CD4-positive, CD25-positive, alpha-beta regulatory T cell (primary cell): ENCODE measurements around the gene DLG5. TPM values are rescaled to one million over a fixed set of nuclear protein-coding genes. Genes with fewer than 3 reads are reported as not detected.

Experiments
- ATAC-seq, 2 donors: fragments of 150-1000 bp; cut with Tn5 transposase; one replicate each; pipeline ENCODE4 v1.10.0; 2021; ENCODE audit warnings: low read depth in 2 of 2, moderate number of reproducible peaks in 2 of 2, moderate library complexity in 1 of 2
- DNase-seq, 3 donors: peaks; one replicate each; pipeline versions ENCODE4 v3.0.0 to v3.0.0-alpha.2; 2012 to 2022; ENCODE audit warnings: mixed read lengths in 1 of 3
- H3K27ac ChIP-seq: one replicate; pipeline ENCODE4 v1.7.0; 2013; ENCODE audit warnings: mild to moderate bottlenecking, low read length; ENCODE audit not compliant: insufficient read depth, poor library complexity, severe bottlenecking
- H3K27me3 ChIP-seq: one replicate; pipeline ENCODE4 v1.7.0; 2013; ENCODE audit warnings: low read length; ENCODE audit not compliant: control insufficient read depth, insufficient read depth
- H3K36me3 ChIP-seq: one replicate; pipeline ENCODE4 v1.7.0; 2013; ENCODE audit warnings: mild to moderate bottlenecking, low read length, moderate library complexity; ENCODE audit not compliant: control insufficient read depth, insufficient read depth
- H3K4me1 ChIP-seq: 2 replicates; pipeline ENCODE4 v1.7.0; 2013; ENCODE audit warnings: mild to moderate bottlenecking, low read length; ENCODE audit not compliant: insufficient read depth, control insufficient read depth, poor library complexity, severe bottlenecking
- H3K4me3 ChIP-seq: one replicate; pipeline ENCODE4 v1.7.0; 2013; ENCODE audit warnings: low read depth, mild to moderate bottlenecking, low read length, moderate library complexity
- H3K9me3 ChIP-seq, 2 experiments: 1 replicate in 1 of 2; 2 replicates in 1 of 2; pipeline ENCODE4 v1.7.0; 2013; ENCODE audit warnings: low read length in 2 of 2, mild to moderate bottlenecking in 1 of 2, moderate library complexity in 1 of 2; ENCODE audit not compliant: control insufficient read depth in 2 of 2
- H3K27ac Mint-ChIP-seq, 3 donors: one replicate each; pipeline ENCODE4 v1.8.0; 2020 to 2022; ENCODE audit warnings: mild to moderate bottlenecking in 3 of 3, mixed read lengths in 3 of 3, moderate library complexity in 2 of 3
- H3K27me3 Mint-ChIP-seq: one replicate; pipeline ENCODE4 v1.8.0; 2022; ENCODE audit warnings: mild to moderate bottlenecking, mixed read lengths
- H3K36me3 Mint-ChIP-seq: one replicate; pipeline ENCODE4 v1.8.0; 2020; ENCODE audit warnings: mixed read lengths
- H3K4me1 Mint-ChIP-seq, 4 donors: one replicate each; pipeline ENCODE4 v1.8.0; 2020 to 2022; ENCODE audit warnings: mixed read lengths in 4 of 4, mild to moderate bottlenecking in 1 of 4
- H3K4me3 Mint-ChIP-seq, 4 donors: one replicate each; pipeline ENCODE4 v1.8.0; 2020 to 2022; ENCODE audit warnings: mild to moderate bottlenecking in 4 of 4, mixed read lengths in 4 of 4, moderate library complexity in 3 of 4
- H3K9me3 Mint-ChIP-seq, 7 donors: one replicate each; pipeline ENCODE4 v1.8.0; 2020 to 2022; ENCODE audit warnings: mixed read lengths in 7 of 7, mild to moderate bottlenecking in 3 of 7, moderate library complexity in 2 of 7
- polyA plus RNA-seq, 4 donors: library from polyadenylated mRNA; unstranded; fragments of 300-500 nt; fragmentation: Illumina TruSeq; gene quantifications; one replicate each; pipeline ENCODE4 v1.2.3, GENCODE V29; 2021
- total RNA-seq: library from RNA; stranded (reverse); gene quantifications from one replicate; pipeline ENCODE4 v1.2.3, GENCODE V29; 2022

Gene DLG5
- total and polyA plus RNA-seq, 5 donors from 2014 or later = 0.06 to 3.7 (median 0.14) TPM; not detected in 1

DNA sequence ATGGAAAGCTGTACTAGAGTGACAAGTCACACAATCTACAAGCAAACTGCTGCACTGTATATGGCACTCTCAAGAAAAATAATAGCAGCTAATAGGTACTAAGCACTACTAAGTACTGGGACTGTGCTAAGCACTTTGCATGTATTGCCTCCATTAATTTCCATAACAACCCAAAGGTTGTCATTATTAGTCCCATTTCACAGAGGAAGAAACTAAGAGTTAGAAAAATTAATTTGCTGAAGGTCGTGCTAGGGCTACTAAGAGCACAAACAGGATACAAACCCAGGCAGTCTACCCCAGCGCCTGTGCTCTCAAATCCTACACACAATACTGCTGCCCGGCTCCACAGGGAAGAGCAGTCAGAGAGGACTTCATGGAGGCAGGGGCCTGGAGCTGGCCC, 51.7 kb downstream of the DLG5 start:
- Histone ChIP-seq H3K36me3 (no peaks in the 10 kb centered on the region), H3K9me3 (no peaks in the 10 kb centered on the region), H3K4me1 (peaks cover 11% of the 10 kb centered on the region), H3K27ac (no peak overlapping the region), H3K27me3 (no peaks in the 10 kb centered on the region), H3K4me3 (no peak overlapping the region)
- no peaks in the 10 kb centered on the region for H3K36me3 Mint-ChIP-seq
- peak overlapping the region in 1 of 3 donors; percentile 48 for H3K27ac Mint-ChIP-seq
- H3K4me3 Mint-ChIP-seq = no peak overlapping the region
- no peak for DNase-seq
- no peaks in the 10 kb centered on the region for H3K9me3 Mint-ChIP-seq
- no peak for ATAC-seq
- H3K4me1 Mint-ChIP-seq = peaks cover 4 to 22% (median 14%) of the 10 kb centered on the region in 4 donors
- peaks cover 4% of the 10 kb centered on the region for H3K27me3 Mint-ChIP-seq

- Mint-ChIP-seq H3K9me3 (no peaks in the 10 kb centered on the region), H3K27me3 (no peaks in the 10 kb centered on the region), H3K4me1 (peaks cover 4 to 22% (median 14%) of the 10 kb centered on the region in 4 donors), H3K4me3 (peak overlapping the region in 2 of 4 donors; percentile 3 to 22), H3K36me3 (no peaks in the 10 kb centered on the region), H3K27ac (peak overlapping the region in 2 of 3 donors; percentile 67 to 92)
- Histone ChIP-seq H3K4me1 (peaks cover 11% of the 10 kb centered on the region), H3K27ac (no peak overlapping the region), H3K27me3 (no peaks in the 10 kb centered on the region), H3K36me3 (no peaks in the 10 kb centered on the region), H3K4me3 (no peak overlapping the region), H3K9me3 (no peaks in the 10 kb centered on the region)
- DNase-seq (peak in 1 of 3 donors; percentile 75), ATAC-seq (peak; percentile 71 to 78)
These were observed 52.8 kb downstream of the DLG5 start for GRCh38 chr10:77873536-77874380.

GRCh38 chr10:77872947-77873535, 53.5 kb downstream of the DLG5 start:
- Mint-ChIP-seq H3K36me3 (no peaks in the 10 kb centered on the region), H3K27me3 (no peaks in the 10 kb centered on the region), H3K4me1 (peaks cover 2 to 20% (median 14%) of the 10 kb centered on the region in 4 donors), H3K27ac (peak overlapping the region in 2 of 3 donors; percentile 92 to 94), H3K9me3 (no peaks in the 10 kb centered on the region), H3K4me3 (peak overlapping the region in 1 of 4 donors; percentile 76)
- no peaks in the 10 kb centered on the region for H3K27me3 ChIP-seq
- no peak for DNase-seq
- H3K36me3 ChIP-seq = no peaks in the 10 kb centered on the region
- H3K27ac ChIP-seq = no peak overlapping the region
- no peak for ATAC-seq
- peaks cover 11% of the 10 kb centered on the region for H3K4me1 ChIP-seq
- no peaks in the 10 kb centered on the region for H3K9me3 ChIP-seq
- H3K4me3 ChIP-seq = no peak overlapping the region

DNA sequence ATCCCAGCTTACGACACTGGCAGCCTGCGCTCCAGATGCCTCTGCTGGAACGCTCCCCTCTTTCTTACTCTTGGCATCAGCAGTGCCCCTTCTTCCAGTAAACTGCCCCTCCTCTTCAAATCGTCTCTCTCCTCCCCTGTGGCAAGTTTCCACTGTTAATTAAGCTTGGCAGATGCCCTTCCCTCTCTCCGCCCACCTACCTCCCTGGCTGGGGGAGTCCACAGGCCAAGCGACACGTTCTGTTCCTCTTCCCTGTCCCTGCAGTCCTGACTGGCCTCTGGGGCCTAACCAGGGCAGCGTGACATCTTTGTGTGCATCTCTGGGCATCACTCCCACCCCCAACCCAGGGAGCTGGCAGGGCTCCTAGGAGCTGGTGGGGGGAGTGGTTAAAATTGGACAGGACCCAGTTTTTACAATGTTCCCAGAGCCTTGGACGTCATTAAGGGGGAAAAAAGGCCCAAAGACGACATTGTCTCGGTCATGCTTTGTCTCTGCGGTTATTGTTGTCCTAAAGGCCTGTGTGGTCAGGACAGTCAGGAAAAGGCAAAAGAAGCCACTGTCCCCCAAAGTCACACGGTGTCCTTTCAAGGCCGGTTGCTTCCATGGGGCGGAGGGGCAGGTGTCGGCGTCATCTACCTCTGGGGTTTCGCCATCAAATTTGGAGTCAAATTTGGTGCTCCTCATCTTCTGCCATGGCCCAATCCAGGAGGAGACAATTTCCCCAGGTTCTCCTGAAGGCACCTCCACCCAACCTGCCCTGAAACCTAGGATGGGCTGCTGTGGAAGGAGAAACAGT, 54.2 kb downstream of the DLG5 start:
- peaks cover 0 to 20% (median 13%) of the 10 kb centered on the region in 4 donors for H3K4me1 Mint-ChIP-seq
- Histone ChIP-seq H3K36me3 (no peaks in the 10 kb centered on the region), H3K27ac (no peak overlapping the region), H3K4me1 (peaks cover 11% of the 10 kb centered on the region), H3K9me3 (no peaks in the 10 kb centered on the region), H3K27me3 (no peaks in the 10 kb centered on the region), H3K4me3 (no peak overlapping the region)
- ATAC-seq (no peak), DNase-seq (no peak)
- H3K27ac Mint-ChIP-seq = peak overlapping the region in 1 of 3 donors; percentile 26
- H3K27me3 Mint-ChIP-seq = no peaks in the 10 kb centered on the region
- H3K9me3 Mint-ChIP-seq = no peaks in the 10 kb centered on the region
- no peaks in the 10 kb centered on the region for H3K36me3 Mint-ChIP-seq
- no peak overlapping the region for H3K4me3 Mint-ChIP-seq

DNA sequence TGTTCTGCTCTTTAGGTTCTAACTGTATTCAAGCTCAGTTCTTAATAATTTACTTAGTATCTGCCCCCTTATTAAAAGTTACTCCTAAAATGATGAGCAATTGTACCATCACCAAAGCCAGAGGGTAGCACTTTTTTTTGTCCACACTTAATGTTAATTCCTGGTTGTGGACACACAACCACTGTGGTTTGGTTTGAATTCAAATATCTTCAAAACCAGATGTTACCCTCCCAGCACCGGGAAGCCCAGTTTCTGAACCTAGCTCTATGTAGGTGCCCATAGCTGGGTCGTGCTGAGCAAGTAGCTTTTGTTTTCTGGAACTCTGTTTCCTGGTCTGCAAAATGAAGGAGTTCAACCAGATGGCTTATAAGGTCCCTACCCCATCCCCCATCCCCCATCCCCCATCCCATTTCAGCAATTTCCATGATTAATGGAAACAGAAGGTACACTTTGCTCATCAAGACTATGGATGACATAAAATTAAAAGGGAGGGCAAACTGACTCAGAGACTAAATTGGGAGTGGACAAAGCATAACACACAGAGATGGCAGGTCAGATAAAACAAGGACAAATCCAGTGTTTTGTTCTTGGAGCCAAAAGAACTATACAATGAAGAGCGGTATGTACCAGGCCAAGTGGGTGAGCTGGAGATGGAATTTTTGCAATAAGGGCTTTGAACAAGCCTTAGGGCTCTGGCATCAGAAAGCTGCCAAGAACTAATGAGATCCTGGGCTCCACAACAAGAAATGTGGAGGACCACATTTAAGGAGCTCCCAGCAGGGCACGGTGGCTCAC, 56.7 kb downstream of the DLG5 start:
- ATAC-seq = no peak
- H3K4me1 Mint-ChIP-seq = peaks cover 0 to 29% (median 14%) of the 10 kb centered on the region in 4 donors
- no peaks in the 10 kb centered on the region for H3K9me3 ChIP-seq
- no peak overlapping the region for H3K4me3 ChIP-seq
- peaks cover 11% of the 10 kb centered on the region for H3K4me1 ChIP-seq
- H3K27ac Mint-ChIP-seq = no peak overlapping the region
- no peaks in the 10 kb centered on the region for H3K27me3 ChIP-seq
- peaks cover 4% of the 10 kb centered on the region for H3K27me3 Mint-ChIP-seq
- H3K27ac ChIP-seq = no peak overlapping the region
- no peaks in the 10 kb centered on the region for H3K9me3 Mint-ChIP-seq
- no peaks in the 10 kb centered on the region for H3K36me3 Mint-ChIP-seq
- no peaks in the 10 kb centered on the region for H3K36me3 ChIP-seq
- no peak for DNase-seq
- no peak overlapping the region for H3K4me3 Mint-ChIP-seq

- Mint-ChIP-seq H3K9me3 (no peaks in the 10 kb centered on the region), H3K36me3 (no peaks in the 10 kb centered on the region), H3K27ac (no peak overlapping the region), H3K4me1 (peaks cover 0 to 22% (median 6%) of the 10 kb centered on the region in 4 donors), H3K4me3 (peak overlapping the region in 1 of 4 donors; percentile 51), H3K27me3 (peaks cover 4% of the 10 kb centered on the region)
- ATAC-seq (no peak), DNase-seq (no peak)
- H3K36me3 ChIP-seq = no peaks in the 10 kb centered on the region
- peaks cover 4% of the 10 kb centered on the region for H3K4me1 ChIP-seq
- no peak overlapping the region for H3K4me3 ChIP-seq
- no peak overlapping the region for H3K27ac ChIP-seq
- H3K9me3 ChIP-seq = no peaks in the 10 kb centered on the region
- H3K27me3 ChIP-seq = no peaks in the 10 kb centered on the region
These were observed 58.0 kb downstream of the DLG5 start for GRCh38 chr10:77868523-77868922.

- Histone ChIP-seq H3K9me3 (no peaks in the 10 kb centered on the region), H3K27me3 (no peaks in the 10 kb centered on the region), H3K4me3 (no peak overlapping the region), H3K36me3 (no peaks in the 10 kb centered on the region), H3K4me1 (no peaks in the 10 kb centered on the region), H3K27ac (no peak overlapping the region)
- no peak overlapping the region for H3K4me3 Mint-ChIP-seq
- H3K4me1 Mint-ChIP-seq = peaks cover 0 to 14% (median 3%) of the 10 kb centered on the region in 4 donors
- no peaks in the 10 kb centered on the region for H3K36me3 Mint-ChIP-seq
- peaks cover 4% of the 10 kb centered on the region for H3K27me3 Mint-ChIP-seq
- H3K9me3 Mint-ChIP-seq = no peaks in the 10 kb centered on the region
- no peak for ATAC-seq
- no peak for DNase-seq
- no peak overlapping the region for H3K27ac Mint-ChIP-seq
These were observed 59.3 kb downstream of the DLG5 start for GRCh38 chr10:77867124-77867719.
